K562 (cell line): ENCODE results near the gene MED29. TPM values are rescaled to one million over a fixed set of nuclear protein-coding genes. Genes with fewer than 3 reads are reported as not detected.
A peak's percentile ranks its signal among the peaks of the same experiment; 100 is the strongest.

Source experiments
- ATF1 ChIP-seq, 2 experiments: fragments of 450-650 bp in 1 of 2; IDR thresholded peaks; 2 replicates each; pipeline ENCODE4 v1.6.1; 2016; ENCODE audit warnings: missing compliant biosample characterization in 1 of 2, missing genetic modification characterization in 1 of 2
- HMGN3 ChIP-seq: IDR thresholded peaks from 2 replicates; pipeline ENCODE4 v1.6.1; 2011; ENCODE audit warnings: borderline replicate concordance, low read depth, mild to moderate bottlenecking, mixed read lengths, low read length; ENCODE audit not compliant: insufficient read length; ENCODE audit errors: extremely low read depth
- MAX ChIP-seq: sonication (generic); formaldehyde crosslinking; IDR thresholded peaks from 2 replicates; pipeline ENCODE4 v1.9.0; 2022; ENCODE audit warnings: mild to moderate bottlenecking, missing genetic modification reagents
- POLR2H ChIP-seq: IDR thresholded peaks from 2 replicates; pipeline ENCODE4 v1.6.1; 2016; ENCODE audit warnings: missing genetic modification characterization, low read depth, mild to moderate bottlenecking, control low read depth, missing compliant biosample characterization, moderate library complexity
- RBBP5 ChIP-seq: fragments of 200-600 bp; sonication (generic); IDR thresholded peaks from 2 replicates; pipeline ENCODE4 v1.6.1; 2012; ENCODE audit warnings: borderline replicate concordance, mild to moderate bottlenecking, low read length, control low read depth, inconsistent platforms; ENCODE audit not compliant: insufficient read depth, poor library complexity, severe bottlenecking
- RNF2 ChIP-seq: sonication (generic); IDR thresholded peaks from 2 replicates; pipeline ENCODE4 v1.6.1; 2016
- RUNX1 ChIP-seq: sonication (generic); IDR thresholded peaks from 2 replicates; pipeline ENCODE4 v1.6.1; 2016; ENCODE audit warnings: antibody characterized with exemption, low read depth
- SP1 ChIP-seq: sonication (generic); formaldehyde crosslinking; IDR thresholded peaks from 2 replicates; pipeline ENCODE4 v1.8.1; 2022; ENCODE audit warnings: mild to moderate bottlenecking, missing genetic modification reagents
- SREBF1 ChIP-seq: fragments of 150-350 bp; IDR thresholded peaks from 2 replicates; pipeline ENCODE4 v1.6.1; 2014; ENCODE audit warnings: antibody characterized with exemption, low read depth, low read length, borderline replicate concordance
- SREBF2 ChIP-seq: sonication (generic); formaldehyde crosslinking; IDR thresholded peaks from 2 replicates; pipeline ENCODE4 v1.4.0; 2020; ENCODE audit warnings: mild to moderate bottlenecking, missing genetic modification reagents
- TCF3 ChIP-seq: sonication (generic); formaldehyde crosslinking; IDR thresholded peaks from 2 replicates; pipeline ENCODE4 v1.4.0; 2020; ENCODE audit warnings: mild to moderate bottlenecking, missing genetic modification reagents
- TFE3 ChIP-seq: fragments of 450-650 bp; formaldehyde crosslinking; IDR thresholded peaks from 2 replicates; pipeline ENCODE4 v1.4.0; 2020; ENCODE audit warnings: mild to moderate bottlenecking, mixed read lengths
- ZBTB17 ChIP-seq: fragments of 450-650 bp; formaldehyde crosslinking; IDR thresholded peaks from 2 replicates; pipeline ENCODE4 v1.4.0; 2020; ENCODE audit warnings: mild to moderate bottlenecking
- ZNF239 ChIP-seq: fragments of 250-450 bp; sonication (Bioruptor Pico); IDR thresholded peaks from 2 replicates; pipeline ENCODE4 v1.4.0; 2020; ENCODE audit warnings: mild to moderate bottlenecking
- ZNF583 ChIP-seq: fragments of 250-450 bp; sonication (Bioruptor Pico); IDR thresholded peaks from 2 replicates; pipeline ENCODE4 v1.4.0; 2020
- ZNF584 ChIP-seq: fragments of 200-800 bp; sonication (Bioruptor generic); IDR thresholded peaks from 2 replicates; pipeline ENCODE4 v1.6.1; 2016; ENCODE audit warnings: low read depth, mild to moderate bottlenecking, missing genetic modification characterization, missing compliant biosample characterization
- polyA plus RNA-seq, 8 experiments: library from polyadenylated mRNA; depleted of rRNA in 4 of 8; stranded (reverse) in 5 of 8; unstranded in 3 of 8; fragments of >200 nt; fragmentation: Nextera tagmentation in 2 of 8; fragmentation: Illumina TruSeq in 1 of 8; extraction: Ambion mirVana in 2 of 8; extraction: Trizol in 1 of 8; gene quantifications; 2 replicates each; pipeline versions ENCODE4 v1.2.1 to v1.2.3, GENCODE V29; 2011 to 2014; ENCODE audit warnings: inconsistent platforms in 1 of 8, missing spikeins in 1 of 8
- total RNA-seq, 7 experiments: library from RNA; depleted of rRNA in 6 of 7; stranded (reverse); fragments of >200 nt in 6 of 7; fragmentation: Illumina TruSeq in 2 of 7; extraction: Trizol in 2 of 7; gene quantifications; 2 replicates each; pipeline versions ENCODE4 v1.2.1 to v1.2.3, GENCODE V29; 2011 to 2021; ENCODE audit warnings: low replicate concordance in 1 of 7
- TF ChIP-seq, protein P1 (sequence below), 2 experiments: IDR thresholded peaks; 2 replicates each; pipeline ENCODE4 v1.6.1; 2012; ENCODE audit warnings: improper control_type of control experiment in 2 of 2, low read depth in 2 of 2, low read length in 2 of 2, borderline replicate concordance in 1 of 2
- TF ChIP-seq, protein P2 (sequence below): sonication (generic); formaldehyde crosslinking; IDR thresholded peaks from 2 replicates; pipeline ENCODE4 v1.5.0; 2020; ENCODE audit warnings: missing genetic modification reagents
- TF ChIP-seq, protein P3 (sequence below): fragments of 450-650 bp; formaldehyde crosslinking; IDR thresholded peaks from 2 replicates; pipeline ENCODE4 v1.4.0; 2020; ENCODE audit warnings: mild to moderate bottlenecking, moderate library complexity

Gene MED29
- total and polyA plus RNA-seq, 9 of the 15 experiments (the other 6 are each of a cell fraction or from before 2014, with no cell fraction given), result 1.8 to 22.6 (median 12.4) TPM

DNA sequence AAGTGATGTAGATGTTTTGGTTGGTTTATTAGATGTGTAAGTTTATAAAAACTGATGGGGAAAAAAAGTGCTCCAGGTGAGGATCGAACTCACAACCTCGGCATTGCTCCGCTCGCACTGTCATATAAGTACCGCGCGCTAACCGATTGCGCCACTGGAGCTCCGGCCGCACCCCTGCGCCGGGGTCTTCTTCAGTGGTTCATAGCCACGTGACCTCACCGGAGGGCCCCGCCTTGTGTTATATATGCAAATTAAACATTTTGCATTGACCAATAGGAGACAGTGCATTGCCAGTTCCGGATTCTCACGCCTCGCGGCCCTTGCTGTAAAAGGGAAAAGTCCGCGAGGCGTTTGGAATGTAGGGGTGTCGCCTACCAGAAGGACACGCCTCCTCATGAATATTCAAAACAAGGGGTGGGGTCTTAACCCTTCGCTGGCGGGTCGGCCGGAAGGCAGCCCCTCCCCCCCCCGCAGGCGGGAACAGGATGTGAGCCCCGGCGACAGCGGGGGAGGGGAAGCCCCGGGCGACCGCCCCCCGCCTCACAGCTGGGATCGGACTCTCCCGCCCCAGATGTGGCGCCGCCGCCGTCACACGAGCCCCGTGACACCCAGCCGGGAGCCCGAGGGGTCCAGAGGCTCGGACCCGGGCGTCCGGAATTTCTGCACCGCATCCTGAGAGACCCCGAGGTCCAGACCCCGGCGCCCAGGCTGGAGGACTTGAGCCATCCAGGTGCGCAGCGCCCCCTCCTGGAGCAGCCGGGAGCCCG lies 21.1 kb downstream of the MED29 start, which contains the start of gene PLEKHG2 (continued):
- TF ChIP-seq ZNF239 (CRISPR knock-in tag), result peak; percentile 24; the same call in 1 of the 2 replicates
- TF ChIP-seq, protein P1, sequence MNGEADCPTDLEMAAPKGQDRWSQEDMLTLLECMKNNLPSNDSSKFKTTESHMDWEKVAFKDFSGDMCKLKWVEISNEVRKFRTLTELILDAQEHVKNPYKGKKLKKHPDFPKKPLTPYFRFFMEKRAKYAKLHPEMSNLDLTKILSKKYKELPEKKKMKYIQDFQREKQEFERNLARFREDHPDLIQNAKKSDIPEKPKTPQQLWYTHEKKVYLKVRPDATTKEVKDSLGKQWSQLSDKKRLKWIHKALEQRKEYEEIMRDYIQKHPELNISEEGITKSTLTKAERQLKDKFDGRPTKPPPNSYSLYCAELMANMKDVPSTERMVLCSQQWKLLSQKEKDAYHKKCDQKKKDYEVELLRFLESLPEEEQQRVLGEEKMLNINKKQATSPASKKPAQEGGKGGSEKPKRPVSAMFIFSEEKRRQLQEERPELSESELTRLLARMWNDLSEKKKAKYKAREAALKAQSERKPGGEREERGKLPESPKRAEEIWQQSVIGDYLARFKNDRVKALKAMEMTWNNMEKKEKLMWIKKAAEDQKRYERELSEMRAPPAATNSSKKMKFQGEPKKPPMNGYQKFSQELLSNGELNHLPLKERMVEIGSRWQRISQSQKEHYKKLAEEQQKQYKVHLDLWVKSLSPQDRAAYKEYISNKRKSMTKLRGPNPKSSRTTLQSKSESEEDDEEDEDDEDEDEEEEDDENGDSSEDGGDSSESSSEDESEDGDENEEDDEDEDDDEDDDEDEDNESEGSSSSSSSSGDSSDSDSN (IDR thresholded peaks at IDR 0.05; ENCODE audit: borderline replicate concordance in 1 of 2, low read depth in 2 of 2, low read length in 2 of 2), result peak in 1 of 2 experiments; percentile 51; a peak in 2 of 4 replicates
- TF ChIP-seq RNF2, result peak; percentile 64
- TF ChIP-seq HMGN3, result peak; percentile 87
- peak; percentile 97 for TF ChIP-seq TFE3
- peak; percentile 79 for TF ChIP-seq SREBF1
- TF ChIP-seq, protein P2, sequence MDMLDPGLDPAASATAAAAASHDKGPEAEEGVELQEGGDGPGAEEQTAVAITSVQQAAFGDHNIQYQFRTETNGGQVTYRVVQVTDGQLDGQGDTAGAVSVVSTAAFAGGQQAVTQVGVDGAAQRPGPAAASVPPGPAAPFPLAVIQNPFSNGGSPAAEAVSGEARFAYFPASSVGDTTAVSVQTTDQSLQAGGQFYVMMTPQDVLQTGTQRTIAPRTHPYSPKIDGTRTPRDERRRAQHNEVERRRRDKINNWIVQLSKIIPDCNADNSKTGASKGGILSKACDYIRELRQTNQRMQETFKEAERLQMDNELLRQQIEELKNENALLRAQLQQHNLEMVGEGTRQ (CRISPR knock-in tag), result peak; percentile 87
- TF ChIP-seq RUNX1, result no peak
- TF ChIP-seq TCF3 (CRISPR knock-in tag), result 0 out of 2 replicates have a peak, but pooled peaks have one; percentile 8
- peak; percentile 27; the same call in 1 of the 2 replicates for TF ChIP-seq ZNF583 (CRISPR knock-in tag)
- TF ChIP-seq POLR2H (tag), result peak; percentile 99
- no peak for TF ChIP-seq ZBTB17
- TF ChIP-seq MAX (CRISPR knock-in tag), result no peak; the same call in none of the 2 replicates
- TF ChIP-seq SP1 (CRISPR knock-in tag), result peak; percentile 98
- TF ChIP-seq ZNF584 (CRISPR knock-in tag), result peak; percentile 56; the same call in 1 of the 2 replicates
- TF ChIP-seq RBBP5, result peak; percentile 40
- 0 out of 2 replicates have a peak, but pooled peaks have one; percentile 25 for TF ChIP-seq ATF1 (CRISPR knock-in tag; IDR thresholded peaks at IDR 0.05)
- TF ChIP-seq ATF1 (tag; IDR thresholded peaks at IDR 0.05), result peak; percentile 94
- no peak for TF ChIP-seq SREBF2
- TF ChIP-seq, protein P3, sequence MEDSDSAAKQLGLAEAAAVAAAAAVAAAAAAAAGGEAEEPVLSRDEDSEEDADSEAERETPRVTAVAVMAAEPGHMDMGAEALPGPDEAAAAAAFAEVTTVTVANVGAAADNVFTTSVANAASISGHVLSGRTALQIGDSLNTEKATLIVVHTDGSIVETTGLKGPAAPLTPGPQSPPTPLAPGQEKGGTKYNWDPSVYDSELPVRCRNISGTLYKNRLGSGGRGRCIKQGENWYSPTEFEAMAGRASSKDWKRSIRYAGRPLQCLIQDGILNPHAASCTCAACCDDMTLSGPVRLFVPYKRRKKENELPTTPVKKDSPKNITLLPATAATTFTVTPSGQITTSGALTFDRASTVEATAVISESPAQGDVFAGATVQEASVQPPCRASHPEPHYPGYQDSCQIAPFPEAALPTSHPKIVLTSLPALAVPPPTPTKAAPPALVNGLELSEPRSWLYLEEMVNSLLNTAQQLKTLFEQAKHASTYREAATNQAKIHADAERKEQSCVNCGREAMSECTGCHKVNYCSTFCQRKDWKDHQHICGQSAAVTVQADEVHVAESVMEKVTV (CRISPR knock-in tag), result 0 out of 2 replicates have a peak, but pooled peaks have one; percentile 9
